SK-N-MC (cell line): ENCODE data around the gene CDH4.

Source experiments
- DNase-seq: peaks from one replicate; pipeline ENCODE4 v3.0.0-alpha.2; 2011; ENCODE audit warnings: low read depth, low spot score
- H3K27ac ChIP-seq: fragments of 200-600 bp; sonication (generic); 2 replicates; pipeline ENCODE4 v1.5.1; 2016; ENCODE audit warnings: mixed run types
- H3K36me3 ChIP-seq: fragments of 200-600 bp; sonication (generic); 2 replicates; pipeline ENCODE4 v1.6.1; 2017; ENCODE audit warnings: antibody characterized with exemption, low read length, mixed read lengths; ENCODE audit not compliant: insufficient read depth
- H3K4me3 ChIP-seq: fragments of 200-600 bp; sonication (generic); 2 replicates; pipeline ENCODE4 v1.5.1; 2016
- H3K9ac ChIP-seq: fragments of 200-600 bp; sonication (generic); 2 replicates; pipeline ENCODE4 v1.8.0; 2017; ENCODE audit warnings: mixed run types, mixed read lengths; ENCODE audit not compliant: insufficient read length
- H3K9me3 ChIP-seq: fragments of 200-600 bp; sonication (generic); 2 replicates; pipeline ENCODE4 v1.6.1; 2017; ENCODE audit warnings: low read depth, mild to moderate bottlenecking, antibody characterized with exemption, low read length, moderate library complexity, mixed read lengths
- EZH2 ChIP-seq: fragments of 200-600 bp; sonication (generic); IDR thresholded peaks from one replicate; pipeline ENCODE4 v1.6.1; 2017; ENCODE audit warnings: antibody characterized with exemption
- FOXP2 ChIP-seq: optimal IDR thresholded peaks from 2 replicates; pipeline ENCODE3; 2011; ENCODE audit warnings: mild to moderate bottlenecking, moderate library complexity; ENCODE audit not compliant: insufficient read depth; ENCODE audit errors: extremely low read length, control extremely low read depth
- POLR2AphosphoS5 ChIP-seq: IDR thresholded peaks from 2 replicates; pipeline ENCODE4 v1.6.1; 2012; ENCODE audit warnings: mild to moderate bottlenecking, low read depth, low read length, borderline replicate concordance

Gene CDH4

GRCh38 chr20:61443443-61444126, 191.5 kb downstream of the CDH4 start:
- TF ChIP-seq EZH2 (no peak), FOXP2 (no peak), POLR2AphosphoS5 (no peak)
- no peak overlapping the region for H3K27ac ChIP-seq
- no peak for DNase-seq
- H3K4me3 ChIP-seq = no peak overlapping the region
- no peak overlapping the region for H3K9ac ChIP-seq
- H3K9me3 ChIP-seq = no peaks in the 10 kb centered on the region
- no peaks in the 10 kb centered on the region for H3K36me3 ChIP-seq

DNA sequence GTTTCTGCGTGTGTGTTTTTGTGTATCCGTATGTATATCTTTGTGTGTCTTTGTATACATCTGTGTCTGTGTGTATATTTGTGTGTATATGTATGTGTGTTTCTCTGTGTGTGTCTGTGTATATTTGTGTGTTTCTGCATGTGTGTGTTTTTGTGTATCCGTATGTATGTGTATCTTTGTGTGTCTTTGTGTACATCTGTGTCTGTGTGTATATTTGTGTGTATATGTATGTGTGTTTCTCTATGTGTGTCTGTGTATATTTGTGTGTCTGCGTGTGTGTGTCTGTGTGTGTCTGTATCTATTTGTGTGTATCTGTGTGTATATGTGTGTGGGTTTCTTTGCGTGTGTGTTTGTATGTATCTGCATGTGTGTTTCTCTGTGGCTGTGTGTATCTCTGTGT, 192.6 kb downstream of the CDH4 start:
- TF ChIP-seq EZH2 = no peak
- no peak for TF ChIP-seq POLR2AphosphoS5
- TF ChIP-seq FOXP2 = no peak
- DNase-seq = no peak
- Histone ChIP-seq H3K9ac (no peak overlapping the region), H3K27ac (no peak overlapping the region), H3K36me3 (no peaks in the 10 kb centered on the region), H3K4me3 (no peak overlapping the region), H3K9me3 (no peaks in the 10 kb centered on the region)

DNA sequence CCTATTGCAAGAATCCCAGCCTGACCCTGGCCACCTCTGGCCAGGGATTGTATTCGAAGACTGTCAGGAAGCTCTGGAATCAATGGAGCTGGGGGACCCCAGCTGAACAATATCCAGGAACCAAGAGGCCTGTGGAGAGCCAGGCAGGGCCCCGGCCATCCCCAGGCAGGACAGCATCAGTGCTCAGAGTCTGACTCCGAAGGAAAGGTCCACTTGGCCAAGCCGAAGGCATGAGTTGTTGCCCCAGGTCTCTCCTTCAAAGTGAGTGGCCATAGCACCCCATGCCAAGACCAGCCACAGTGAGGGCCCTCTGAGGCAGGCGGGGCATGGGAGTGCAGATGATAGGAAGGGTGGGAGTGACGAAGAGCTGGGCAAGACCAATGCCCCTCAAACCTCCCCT, 193.1 kb downstream of the CDH4 start:
- TF ChIP-seq FOXP2 = no peak
- no peak for TF ChIP-seq EZH2
- TF ChIP-seq POLR2AphosphoS5 = no peak
- DNase-seq = no peak
- Histone ChIP-seq H3K4me3 (no peak overlapping the region), H3K9me3 (no peaks in the 10 kb centered on the region), H3K9ac (no peak overlapping the region), H3K27ac (no peak overlapping the region), H3K36me3 (no peaks in the 10 kb centered on the region)

DNA sequence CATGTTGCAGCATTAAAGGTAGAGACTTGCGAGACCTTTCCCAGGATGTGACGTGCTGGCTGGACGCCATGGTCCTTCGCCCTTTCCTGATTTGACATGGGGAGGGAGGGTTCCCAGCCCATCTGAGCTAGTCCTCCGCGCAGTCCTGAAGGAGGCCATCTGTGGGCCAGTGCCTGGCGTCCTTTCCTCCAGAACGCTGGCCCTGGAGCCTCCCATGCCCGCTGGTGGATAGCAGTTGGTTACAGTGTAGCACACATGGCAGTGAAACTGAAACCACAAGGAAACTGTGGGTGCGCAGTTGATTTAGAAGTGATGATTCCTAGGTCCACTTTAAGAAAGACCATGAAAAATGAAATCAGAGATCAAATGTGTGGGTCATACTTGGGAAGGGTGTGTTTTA, 193.7 kb downstream of the CDH4 start:
- DNase-seq = no peak
- H3K27ac ChIP-seq = no peak overlapping the region
- TF ChIP-seq POLR2AphosphoS5 (no peak), FOXP2 (no peak), EZH2 (no peak)
- H3K9ac ChIP-seq = no peak overlapping the region
- no peaks in the 10 kb centered on the region for H3K36me3 ChIP-seq
- no peak overlapping the region for H3K4me3 ChIP-seq
- H3K9me3 ChIP-seq = no peaks in the 10 kb centered on the region

DNA sequence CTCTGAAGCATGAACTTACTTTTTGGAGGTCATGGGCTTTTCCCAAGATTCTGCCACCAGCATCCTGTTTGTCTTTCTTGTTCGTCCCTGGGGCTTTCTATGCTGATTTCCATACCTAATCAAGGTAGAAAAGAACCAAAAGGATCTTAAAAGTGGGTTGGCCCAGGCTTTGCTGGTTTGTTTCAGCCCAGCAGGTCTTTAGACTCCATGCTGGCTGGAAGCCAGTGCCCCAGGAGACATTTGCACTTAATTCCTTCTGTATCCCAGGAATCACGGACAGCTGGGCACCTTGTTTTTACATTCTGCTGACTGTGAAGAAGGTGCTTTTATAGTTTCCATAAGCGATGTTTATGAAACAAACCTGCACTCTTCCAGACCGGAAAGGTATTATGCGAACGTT, 195.9 kb downstream of the CDH4 start:
- no peak overlapping the region for H3K9ac ChIP-seq
- H3K9me3 ChIP-seq = no peaks in the 10 kb centered on the region
- H3K4me3 ChIP-seq = no peak overlapping the region
- H3K36me3 ChIP-seq = no peaks in the 10 kb centered on the region
- H3K27ac ChIP-seq = no peak overlapping the region
- TF ChIP-seq POLR2AphosphoS5 (no peak), FOXP2 (no peak), EZH2 (no peak)
- DNase-seq = no peak

- DNase-seq = no peak
- H3K9ac ChIP-seq = no peak overlapping the region
- H3K9me3 ChIP-seq = no peaks in the 10 kb centered on the region
- H3K27ac ChIP-seq = no peak overlapping the region
- H3K4me3 ChIP-seq = no peak overlapping the region
- no peak for TF ChIP-seq POLR2AphosphoS5
- no peak for TF ChIP-seq EZH2
- TF ChIP-seq FOXP2 = no peak
- no peaks in the 10 kb centered on the region for H3K36me3 ChIP-seq
These were observed 196.3 kb downstream of the CDH4 start for GRCh38 chr20:61448386-61448785.

DNA sequence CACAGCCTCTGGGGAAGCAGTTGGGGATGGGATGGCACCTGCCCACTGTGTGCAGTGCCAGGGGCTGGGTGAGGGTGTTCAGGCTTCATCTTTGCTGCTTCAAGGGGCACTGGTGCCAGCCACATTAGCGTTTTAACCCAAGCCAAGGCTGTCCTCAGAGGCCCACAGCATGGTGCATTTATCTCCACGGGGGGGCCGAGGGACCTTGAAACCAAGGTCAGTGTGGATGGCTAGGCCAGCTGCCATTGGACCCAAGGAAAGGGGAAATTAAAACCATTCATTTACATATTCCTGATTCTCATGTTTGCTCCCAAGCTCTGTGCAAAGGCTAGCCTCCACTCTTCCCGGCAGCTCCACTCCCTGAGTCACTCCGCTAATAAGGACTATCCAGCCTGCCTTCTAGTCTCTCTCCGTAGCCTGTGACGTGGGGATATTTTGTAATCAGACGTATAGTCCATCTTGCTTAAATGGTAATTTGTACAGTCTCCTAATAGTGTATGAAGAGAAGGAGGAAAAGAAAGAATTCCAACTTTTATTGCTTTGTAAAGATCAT, 197.1 kb downstream of the CDH4 start:
- Histone ChIP-seq H3K9me3 (no peaks in the 10 kb centered on the region), H3K4me3 (no peak overlapping the region), H3K9ac (no peak overlapping the region), H3K36me3 (no peaks in the 10 kb centered on the region), H3K27ac (no peak overlapping the region)
- TF ChIP-seq EZH2 = no peak
- no peak for DNase-seq

DNA sequence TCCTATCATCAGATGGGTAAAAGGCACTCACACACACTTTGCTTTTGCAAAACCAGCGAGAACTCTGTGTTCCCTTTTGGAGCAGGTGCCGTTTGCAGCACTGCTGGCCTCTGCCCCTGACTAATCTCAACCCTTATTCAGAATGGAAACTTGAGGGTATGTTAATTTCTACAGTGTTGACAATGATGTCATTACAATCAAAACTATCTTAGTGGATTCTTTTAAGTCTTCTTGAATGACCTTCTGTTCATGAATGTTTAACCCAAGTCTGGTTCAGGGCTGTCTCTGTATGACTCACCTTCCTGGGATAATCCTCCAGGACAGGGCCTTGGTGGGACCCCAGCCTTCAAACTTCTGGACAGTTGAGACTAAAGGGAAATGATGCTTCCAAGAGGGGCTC, 197.9 kb downstream of the CDH4 start:
- no peak for TF ChIP-seq EZH2
- TF ChIP-seq POLR2AphosphoS5 = no peak
- TF ChIP-seq FOXP2 = no peak
- no peak for DNase-seq
- Histone ChIP-seq H3K27ac (no peak overlapping the region), H3K9ac (no peak overlapping the region), H3K4me3 (no peak overlapping the region), H3K9me3 (no peaks in the 10 kb centered on the region), H3K36me3 (no peaks in the 10 kb centered on the region)

DNA sequence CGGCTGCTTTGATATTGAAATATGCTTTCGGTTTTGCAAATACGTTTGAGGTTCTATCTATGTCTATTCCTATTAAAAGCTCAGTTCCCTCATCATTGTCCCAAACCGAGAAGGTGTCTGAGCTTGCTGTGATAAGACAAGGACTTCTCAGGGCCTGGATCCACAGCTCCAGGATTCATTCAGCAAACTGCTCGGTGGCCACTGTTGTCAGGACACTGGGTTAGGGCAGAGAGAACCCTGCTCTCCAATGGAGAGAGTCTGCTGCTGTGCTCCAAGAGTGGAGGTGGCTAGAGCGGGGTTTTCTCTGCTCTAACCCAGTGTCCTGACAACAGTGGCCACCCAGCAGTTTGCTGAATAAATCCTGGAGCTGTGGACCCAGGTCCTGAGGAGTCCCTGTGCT, 198.5 kb downstream of the CDH4 start:
- Histone ChIP-seq H3K9ac (no peak overlapping the region), H3K4me3 (no peak overlapping the region), H3K36me3 (no peaks in the 10 kb centered on the region), H3K27ac (no peak overlapping the region), H3K9me3 (no peaks in the 10 kb centered on the region)
- no peak for DNase-seq
- TF ChIP-seq FOXP2 = no peak
